ENCODE data around the gene NTRK1.

Gene NTRK1

GRCh38 chr1:156845055-156845952 is 15.4 kb upstream of the NTRK1 start:
- no peak for TF ChIP-seq CTCF (IDR thresholded peaks at IDR 0.05; ENCODE audit: extremely low read depth, missing control alignments)
- peak; percentile 47 for DNase-seq (ENCODE audit: low spot score)

- no peak for TF ChIP-seq CTCF (IDR thresholded peaks at IDR 0.05; ENCODE audit: extremely low read depth, missing control alignments)
- peak; percentile 15 for DNase-seq (ENCODE audit: low spot score)
Observed at GRCh38 chr1:156845953-156846545, 14.6 kb upstream of the NTRK1 start.

GRCh38 chr1:156846643-156847042 is 14.0 kb upstream of the NTRK1 start:
- no peak for DNase-seq (ENCODE audit: low spot score)
- TF ChIP-seq CTCF (IDR thresholded peaks at IDR 0.05; ENCODE audit: extremely low read depth, missing control alignments): no peak

GRCh38 chr1:156847591-156848460 is 12.8 kb upstream of the NTRK1 start:
- no peak for DNase-seq (ENCODE audit: low spot score)
- no peak for TF ChIP-seq CTCF (IDR thresholded peaks at IDR 0.05; ENCODE audit: extremely low read depth, missing control alignments)

- TF ChIP-seq CTCF (IDR thresholded peaks at IDR 0.05; ENCODE audit: extremely low read depth, missing control alignments): no peak
- DNase-seq (ENCODE audit: low spot score): no peak
Observed at GRCh38 chr1:156848461-156849150, 12.1 kb upstream of the NTRK1 start.

- no peak for TF ChIP-seq CTCF (IDR thresholded peaks at IDR 0.05; ENCODE audit: extremely low read depth, missing control alignments)
- DNase-seq (ENCODE audit: low spot score): no peak
Observed at GRCh38 chr1:156849151-156849496, 11.5 kb upstream of the NTRK1 start.

Measured in GM20000 (cell line).